8988T (cell line): ENCODE data around the gene C14orf132.

Experiments used
- DNase-seq: peaks from one replicate; pipeline ENCODE4 v3.0.0; 2011

The C14orf132 gene

DNA sequence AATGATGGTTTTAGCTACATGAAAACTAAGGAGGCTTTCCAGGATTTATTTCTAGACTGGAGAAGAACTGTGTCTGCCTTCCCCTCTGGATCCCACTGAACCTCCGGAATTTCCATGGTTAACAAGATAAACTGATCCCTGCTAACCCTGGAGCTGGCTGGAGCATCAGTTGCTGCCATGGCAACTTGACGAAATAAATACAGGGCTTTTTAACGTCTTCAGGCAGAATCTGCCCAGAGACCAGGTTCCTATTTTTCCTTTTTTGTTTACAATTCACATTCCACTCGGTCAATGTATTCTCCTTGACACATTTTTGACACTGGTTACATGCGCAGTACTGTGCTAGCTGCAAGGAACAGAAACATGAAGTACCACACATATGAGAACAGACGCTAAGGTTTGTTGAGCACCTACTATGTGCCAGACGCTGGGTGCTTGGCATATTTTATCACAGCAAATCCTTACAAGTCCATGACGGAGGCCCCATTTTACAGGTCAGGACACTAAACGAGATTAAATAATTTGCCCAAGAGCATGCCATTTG, 1.7 kb downstream of the C14orf132 start:
- no peak for DNase-seq

GRCh38 chr14:96042248-96042930, 3.2 kb downstream of the C14orf132 start:
- DNase-seq = no peak

GRCh38 chr14:96046630-96047029, 7.5 kb downstream of the C14orf132 start:
- DNase-seq = no peak

DNA sequence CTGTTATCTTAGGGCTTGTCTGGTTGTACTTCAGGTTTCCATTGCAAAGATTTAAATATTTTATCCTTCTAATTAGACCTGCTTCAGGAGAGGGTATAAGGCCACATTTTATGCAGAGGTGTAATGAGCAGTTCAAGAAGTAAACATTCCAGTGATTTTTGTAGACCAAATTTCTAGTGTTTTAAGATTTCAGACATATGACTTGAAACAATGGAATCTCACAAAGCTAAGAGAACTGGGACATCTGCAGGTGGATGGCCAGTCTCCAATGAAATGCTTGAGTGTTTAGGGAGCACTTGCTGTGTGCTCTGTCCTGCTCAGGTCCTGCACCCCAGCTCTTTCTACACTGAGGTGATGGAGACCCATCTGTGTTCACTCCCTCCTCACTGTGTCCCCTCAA, 7.9 kb downstream of the C14orf132 start:
- DNase-seq = no peak

DNA sequence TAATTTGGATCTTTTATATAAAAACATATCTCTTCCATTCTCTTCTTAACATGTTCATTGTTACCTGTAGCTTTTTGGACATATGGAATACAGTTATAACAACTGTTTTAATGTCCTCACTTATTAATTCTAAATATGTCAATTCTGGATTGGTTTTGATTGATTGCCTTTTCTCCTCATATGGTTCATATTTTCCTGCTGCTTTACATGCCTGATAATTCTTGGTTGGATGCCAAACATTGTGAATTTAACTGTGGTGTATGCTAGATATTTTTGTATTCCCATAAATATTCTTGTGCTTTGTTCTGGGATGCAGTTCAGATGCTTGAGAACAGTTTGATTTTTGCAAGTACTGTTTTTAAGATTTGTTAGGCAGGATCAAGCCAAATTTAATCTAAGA, 10.8 kb downstream of the C14orf132 start:
- DNase-seq = no peak

GRCh38 chr14:96050482-96050881, 11.3 kb downstream of the C14orf132 start:
- no peak for DNase-seq

GRCh38 chr14:96051231-96051630, 12.1 kb downstream of the C14orf132 start:
- DNase-seq = no peak

DNA sequence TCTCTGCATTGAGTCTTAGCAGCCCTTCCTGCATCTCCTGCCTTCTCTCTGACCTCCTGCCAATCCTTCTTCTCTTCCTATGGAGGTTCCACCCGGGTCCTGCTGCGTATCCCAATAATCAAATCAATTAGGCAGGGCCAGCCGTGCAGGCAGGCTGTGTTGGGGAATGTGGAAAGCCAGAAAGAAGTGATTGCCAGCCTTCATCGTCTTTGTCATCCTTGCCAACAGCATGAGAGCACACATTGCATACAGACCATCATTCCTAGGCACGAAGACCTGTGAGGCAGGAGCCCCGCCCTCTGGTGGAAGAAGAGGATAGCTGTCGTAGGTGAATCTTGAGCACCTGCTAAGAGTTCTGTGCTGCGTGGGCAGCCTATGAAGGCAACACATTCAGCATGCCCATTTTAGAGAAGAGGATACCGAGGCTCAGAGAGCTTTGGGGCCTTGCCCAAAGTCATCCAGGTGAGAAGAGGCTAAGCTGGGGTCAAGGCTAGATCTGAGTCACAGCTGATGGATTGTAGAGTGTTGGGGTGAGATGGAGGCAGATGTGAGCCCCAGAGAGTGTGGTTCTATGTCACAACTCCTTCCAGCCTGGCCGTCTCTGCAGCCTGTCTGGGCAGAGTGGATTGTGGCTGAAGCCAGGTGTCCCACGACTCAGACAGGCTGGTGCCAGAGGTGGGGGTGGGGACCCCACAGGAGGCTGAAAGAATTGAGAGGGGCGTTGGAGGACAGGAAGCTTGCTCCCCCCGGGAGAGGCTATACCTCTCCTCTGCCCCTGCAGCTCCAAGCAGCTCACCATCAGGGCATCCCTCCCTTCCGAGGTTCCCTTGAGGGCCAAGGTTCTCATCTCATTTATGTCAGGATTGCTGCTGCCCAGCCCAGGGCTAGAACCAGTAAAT, 12.7 kb downstream of the C14orf132 start:
- no peak for DNase-seq

- DNase-seq = no peak
Measured at GRCh38 chr14:96052541-96053247, 13.5 kb downstream of the C14orf132 start.

DNA sequence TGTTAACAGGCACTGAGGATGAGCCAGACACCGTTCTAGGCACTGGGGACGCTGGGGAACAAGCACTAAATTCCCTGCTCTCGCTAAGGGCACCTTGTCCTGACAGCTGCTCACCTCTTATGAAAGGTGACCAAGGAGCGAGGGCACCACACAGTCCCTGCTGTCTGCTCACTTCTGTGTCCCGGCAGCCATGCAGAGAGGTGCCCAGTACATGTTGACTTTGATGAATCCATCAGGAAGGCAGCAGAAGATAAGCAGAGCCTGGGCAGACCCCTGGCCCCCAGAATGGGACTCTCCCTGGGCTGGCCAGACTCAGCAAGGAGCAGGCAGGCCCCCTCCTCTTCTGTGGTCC, 14.1 kb downstream of the C14orf132 start:
- DNase-seq = no peak

DNA sequence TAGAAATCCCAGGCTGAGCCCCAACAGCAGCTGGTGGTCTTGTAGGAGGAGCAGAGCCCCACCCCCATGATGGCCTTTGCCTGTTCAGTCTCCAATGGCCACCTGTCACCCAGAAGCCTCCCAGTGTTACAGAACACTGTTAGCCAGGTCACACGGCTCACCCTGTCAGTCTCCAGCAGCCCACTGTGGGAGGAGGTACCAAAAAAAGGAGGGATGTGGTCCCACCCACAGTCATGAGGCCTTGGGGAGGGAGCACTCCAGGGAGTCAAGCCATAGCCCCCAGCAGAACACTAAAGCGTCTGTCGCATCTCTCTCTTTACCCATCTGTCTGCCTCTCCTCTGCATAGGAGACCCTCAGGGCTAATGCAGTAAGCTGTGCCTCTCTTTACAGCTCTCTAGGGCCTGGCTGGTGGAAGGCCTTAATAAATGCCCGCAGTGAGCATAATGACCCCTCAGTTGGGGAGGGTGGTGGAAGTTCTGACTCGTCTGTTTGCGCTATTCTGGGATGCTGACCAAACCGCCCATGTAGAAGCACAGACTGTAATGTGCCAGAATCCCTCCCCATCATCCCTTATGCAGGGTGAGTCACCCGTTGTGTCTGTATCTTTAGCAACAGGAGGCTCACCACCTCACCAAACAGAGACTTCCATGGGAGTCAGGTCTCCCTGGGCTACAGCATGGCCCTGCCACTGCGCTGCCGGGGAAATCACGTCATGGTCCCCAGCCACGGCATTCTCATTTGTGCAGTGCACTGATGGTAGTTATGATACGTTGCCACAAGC, 14.6 kb downstream of the C14orf132 start:
- DNase-seq = no peak

GRCh38 chr14:96054661-96055060, 15.5 kb downstream of the C14orf132 start:
- DNase-seq = no peak

GRCh38 chr14:96055065-96055752, 16.0 kb downstream of the C14orf132 start:
- no peak for DNase-seq

- no peak for DNase-seq
Measured at GRCh38 chr14:96055753-96056508, 16.8 kb downstream of the C14orf132 start.

GRCh38 chr14:96056509-96057422, 17.6 kb downstream of the C14orf132 start:
- no peak for DNase-seq

DNA sequence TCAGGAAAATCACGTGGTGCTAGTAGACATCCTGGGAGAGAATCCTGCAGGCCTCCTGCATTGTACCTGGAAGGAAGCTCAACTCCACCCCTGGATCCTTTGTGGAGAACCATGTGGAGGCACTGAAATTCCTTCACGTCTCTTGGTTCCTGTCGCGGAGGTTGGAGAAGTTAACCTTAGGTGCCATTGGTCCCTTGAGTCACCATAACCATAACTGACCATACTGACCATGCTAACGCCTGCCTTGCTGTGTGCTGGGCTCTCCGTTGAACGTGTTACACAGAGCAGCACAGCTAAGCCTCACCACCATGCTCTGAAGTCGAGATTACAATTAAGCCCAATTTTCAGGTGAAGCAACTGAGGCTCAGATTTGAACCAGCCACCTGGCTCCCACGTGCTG, 18.6 kb downstream of the C14orf132 start:
- DNase-seq = no peak

DNA sequence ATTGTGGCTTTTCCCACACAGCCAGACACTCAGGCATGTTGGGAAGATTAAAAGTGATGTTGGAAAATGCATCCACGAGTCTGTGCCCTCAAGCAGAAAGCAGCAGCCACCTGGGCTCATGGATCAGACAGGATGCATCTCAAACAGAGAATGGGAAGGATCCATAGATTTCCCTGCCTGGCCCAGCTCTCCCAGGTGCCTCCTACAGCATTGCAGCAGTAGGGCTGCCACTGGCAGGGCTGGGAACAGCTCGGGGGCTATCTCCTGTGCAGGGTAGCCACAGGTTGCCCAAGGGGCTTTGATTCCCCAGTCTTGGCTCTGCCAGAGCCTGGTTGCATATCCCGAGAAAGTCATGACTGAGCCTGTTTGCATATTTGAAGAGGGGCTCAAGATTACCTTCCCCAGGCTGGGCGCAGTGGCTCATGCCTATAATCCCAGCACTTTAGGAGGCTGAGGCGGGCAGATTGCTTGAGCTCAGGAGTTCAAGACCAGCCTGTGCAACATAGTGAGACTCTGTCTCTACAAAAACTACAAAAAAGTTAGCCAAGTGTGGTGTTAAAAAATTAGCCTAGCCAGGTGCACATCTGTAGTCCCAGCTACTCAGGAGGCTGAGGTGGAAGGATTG, 19.5 kb downstream of the C14orf132 start:
- DNase-seq = no peak

DNA sequence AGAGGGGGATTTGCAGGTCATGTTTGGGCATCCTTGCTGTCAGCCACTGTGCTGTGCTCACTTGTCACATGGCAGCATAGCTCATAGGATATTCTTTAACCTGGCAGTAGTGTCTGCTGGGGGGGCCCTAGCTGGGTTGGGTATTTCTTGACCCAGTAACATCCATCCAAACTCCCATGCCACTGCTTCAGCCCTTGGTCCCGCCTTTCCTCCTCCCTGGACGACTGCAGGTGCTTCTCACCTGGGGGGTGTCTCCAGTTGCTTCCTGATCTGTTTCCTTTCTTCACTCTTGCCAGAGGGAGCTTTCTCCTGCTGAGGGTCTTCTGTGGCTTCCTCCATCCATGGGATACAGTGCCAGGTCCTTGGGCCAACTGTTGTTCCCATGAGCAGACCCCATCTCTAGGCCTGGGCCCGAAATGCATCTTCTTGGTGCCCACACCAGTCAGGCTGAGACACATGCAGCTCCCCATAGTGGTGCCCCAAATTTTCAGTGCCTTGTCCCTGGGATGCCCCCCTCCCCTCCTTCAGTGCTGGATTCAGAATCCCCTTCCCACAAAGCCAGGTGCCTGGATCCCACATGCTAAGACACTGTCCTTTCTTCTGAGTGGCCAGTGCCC, 20.5 kb downstream of the C14orf132 start:
- no peak for DNase-seq
